Skin of body (tissue), 2 donors: ENCODE results near the gene ATP13A5. TPM values are rescaled to one million over a fixed set of nuclear protein-coding genes. Genes with fewer than 3 reads are reported as not detected.

ENCODE experiments used
- DNase-seq: peaks from one replicate; lab custom pipeline; 2025; lab: John Stamatoyannopoulos, UW
- total RNA-seq: library from RNA; depleted of rRNA; stranded (reverse); fragments of >200 nt; gene quantifications from one replicate; pipeline ENCODE4 v1.2.3, GENCODE V29; 2014

The ATP13A5 gene
- total RNA-seq, 1 donor from 2014 or later, result 3.7 TPM

GRCh38 chr3:193347521-193348501 is 30.7 kb downstream of the ATP13A5 start:
- DNase-seq, result no peak

GRCh38 chr3:193346259-193346658 is 32.3 kb downstream of the ATP13A5 start:
- DNase-seq, result no peak

GRCh38 chr3:193345431-193345830 is 33.1 kb downstream of the ATP13A5 start:
- no peak for DNase-seq

GRCh38 chr3:193344486-193344885 is 34.1 kb downstream of the ATP13A5 start:
- DNase-seq, result no peak

- DNase-seq, result no peak
Measured at GRCh38 chr3:193343726-193344222, 34.8 kb downstream of the ATP13A5 start.

- DNase-seq, result no peak
Measured at GRCh38 chr3:193342551-193342950, 36.0 kb downstream of the ATP13A5 start.

GRCh38 chr3:193335031-193335430 is 43.5 kb downstream of the ATP13A5 start:
- no peak for DNase-seq

GRCh38 chr3:193333229-193333628 is 45.3 kb downstream of the ATP13A5 start:
- DNase-seq, result no peak

- DNase-seq, result no peak
Measured at GRCh38 chr3:193330555-193331204, 47.9 kb downstream of the ATP13A5 start.

- DNase-seq, result no peak
Measured at GRCh38 chr3:193317682-193318300, 60.8 kb downstream of the ATP13A5 start.

- DNase-seq, result no peak
Measured at GRCh38 chr3:193314161-193314560, 64.4 kb downstream of the ATP13A5 start.

GRCh38 chr3:193313061-193313958 is 65.2 kb downstream of the ATP13A5 start:
- no peak for DNase-seq

GRCh38 chr3:193310914-193311723 is 67.4 kb downstream of the ATP13A5 start:
- no peak for DNase-seq

GRCh38 chr3:193305356-193305755 is 73.2 kb downstream of the ATP13A5 start:
- no peak for DNase-seq

- no peak for DNase-seq
Measured at GRCh38 chr3:193301433-193301832, 77.1 kb downstream of the ATP13A5 start.

GRCh38 chr3:193297421-193297820 is 81.1 kb downstream of the ATP13A5 start:
- no peak for DNase-seq

GRCh38 chr3:193295985-193296384 is 82.6 kb downstream of the ATP13A5 start:
- DNase-seq, result no peak

GRCh38 chr3:193292386-193292785 is 86.2 kb downstream of the ATP13A5 start:
- DNase-seq, result no peak

- DNase-seq, result no peak
Measured at GRCh38 chr3:193271101-193271840, 107.3 kb downstream of the ATP13A5 start.
